GM18951 (cell line): ENCODE measurements around the gene MYL3.

Source experiments
- POLR2A ChIP-seq: IDR thresholded peaks from 4 replicates; pipeline ENCODE4 v1.6.1; 2011; ENCODE audit warnings: mild to moderate bottlenecking; ENCODE audit not compliant: insufficient read length, insufficient read depth; ENCODE audit errors: extremely low read depth
- in situ Hi-C: fragments of 300-500 bp; cut with MboI; formaldehyde crosslinking; loops from one replicate; pipeline ENCODE4 v1.12.0; 2022; ENCODE audit warnings: low sequenced_read_pairs, mixed read lengths, inconsistent platforms; ENCODE audit not compliant: unreplicated experiment

Gene MYL3

DNA sequence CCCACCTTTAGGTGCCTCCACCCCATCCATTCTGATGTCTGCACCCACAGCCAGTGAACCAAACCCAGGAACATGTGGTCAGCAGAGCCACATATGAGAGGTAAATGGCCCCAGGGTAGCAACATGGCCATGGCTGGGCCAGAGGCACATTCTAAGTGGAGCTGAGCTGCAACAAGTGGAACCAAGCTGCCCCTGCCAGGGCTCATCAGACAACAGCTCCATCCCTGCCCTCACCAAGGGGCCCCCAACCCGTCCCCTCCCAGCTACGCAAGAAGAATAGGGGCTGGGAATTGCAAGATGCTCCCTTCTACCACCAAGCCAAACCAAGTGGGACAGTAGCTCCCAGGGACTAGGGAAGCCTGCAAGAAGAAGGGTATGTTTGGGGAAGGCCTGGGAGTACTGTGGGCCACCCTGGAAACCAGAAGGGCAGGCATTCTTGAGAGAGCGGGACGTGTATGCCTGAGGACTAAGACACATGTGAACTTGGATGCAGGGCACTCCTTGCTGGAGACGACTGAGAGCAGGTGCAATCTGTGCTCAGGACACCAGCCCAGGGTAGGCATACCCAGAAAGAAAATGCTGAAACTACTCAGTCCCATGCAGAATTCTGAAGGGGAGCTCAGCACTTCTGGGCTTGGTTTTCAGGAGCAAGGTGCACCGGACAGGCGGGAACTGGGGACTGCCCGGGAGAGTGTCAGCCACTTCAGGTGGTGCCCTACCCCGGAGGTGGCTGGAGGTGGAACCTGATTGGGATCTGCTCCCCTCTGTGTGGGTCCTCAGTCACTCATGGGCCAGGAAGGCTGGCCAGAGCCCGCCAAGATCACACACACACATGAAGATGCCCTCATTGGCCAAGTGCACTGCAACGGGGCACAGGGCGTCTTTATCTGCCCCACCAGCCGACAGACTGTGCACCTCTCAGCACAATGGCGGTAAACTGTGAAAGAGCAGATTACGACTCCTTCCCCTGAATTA is 9.5 kb downstream of the MYL3 start:
- in situ Hi-C loops, result no loop called here
- TF ChIP-seq POLR2A, result no peak

DNA sequence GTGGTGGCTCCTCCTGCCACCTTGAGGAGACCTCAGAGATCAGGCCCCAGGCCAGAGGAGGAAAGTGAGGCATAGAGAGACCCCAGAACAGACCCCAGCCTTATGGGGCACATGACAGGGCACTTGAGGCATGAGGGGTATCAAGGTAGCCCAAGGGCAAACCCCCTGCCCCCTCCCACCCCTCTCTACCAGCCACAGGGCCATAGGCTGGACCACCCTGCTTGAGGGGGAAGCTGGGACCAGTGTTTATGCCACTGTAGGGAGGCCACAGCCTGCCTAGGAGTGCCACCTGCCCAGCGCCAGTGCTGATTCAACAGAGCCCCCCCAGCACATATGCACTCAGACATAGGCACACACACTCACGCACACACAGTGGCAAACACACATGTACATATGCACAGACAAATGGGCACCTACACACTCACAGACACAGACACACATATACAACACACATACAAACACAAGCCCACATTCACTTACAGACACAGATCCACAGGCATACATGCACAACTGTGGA is 10.3 kb downstream of the MYL3 start:
- no peak for TF ChIP-seq POLR2A

DNA sequence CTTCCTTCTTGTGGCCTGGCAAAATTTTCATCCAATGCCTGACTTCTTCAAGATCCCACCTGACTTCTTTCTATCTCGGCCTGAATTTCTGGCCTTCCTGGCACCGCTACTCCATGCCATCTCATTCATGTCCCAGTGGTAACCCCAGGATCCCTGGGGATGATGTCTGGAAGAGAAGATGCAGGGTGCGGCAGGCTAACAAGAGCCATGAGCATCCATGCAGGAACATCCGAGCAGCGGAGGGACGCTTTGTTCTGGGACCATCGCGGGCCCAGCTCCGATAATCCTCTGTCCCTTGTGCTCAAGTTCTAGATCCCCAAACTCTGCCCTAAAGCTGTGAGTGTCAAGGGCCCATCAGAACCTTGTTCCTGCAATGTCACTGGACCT is 10.9 kb downstream of the MYL3 start:
- in situ Hi-C loops, result no loop called here
- TF ChIP-seq POLR2A, result no peak

More for the DNA sequence above, 10.3 kb downstream of the MYL3 start:
- in situ Hi-C loops, result no loop called here

DNA sequence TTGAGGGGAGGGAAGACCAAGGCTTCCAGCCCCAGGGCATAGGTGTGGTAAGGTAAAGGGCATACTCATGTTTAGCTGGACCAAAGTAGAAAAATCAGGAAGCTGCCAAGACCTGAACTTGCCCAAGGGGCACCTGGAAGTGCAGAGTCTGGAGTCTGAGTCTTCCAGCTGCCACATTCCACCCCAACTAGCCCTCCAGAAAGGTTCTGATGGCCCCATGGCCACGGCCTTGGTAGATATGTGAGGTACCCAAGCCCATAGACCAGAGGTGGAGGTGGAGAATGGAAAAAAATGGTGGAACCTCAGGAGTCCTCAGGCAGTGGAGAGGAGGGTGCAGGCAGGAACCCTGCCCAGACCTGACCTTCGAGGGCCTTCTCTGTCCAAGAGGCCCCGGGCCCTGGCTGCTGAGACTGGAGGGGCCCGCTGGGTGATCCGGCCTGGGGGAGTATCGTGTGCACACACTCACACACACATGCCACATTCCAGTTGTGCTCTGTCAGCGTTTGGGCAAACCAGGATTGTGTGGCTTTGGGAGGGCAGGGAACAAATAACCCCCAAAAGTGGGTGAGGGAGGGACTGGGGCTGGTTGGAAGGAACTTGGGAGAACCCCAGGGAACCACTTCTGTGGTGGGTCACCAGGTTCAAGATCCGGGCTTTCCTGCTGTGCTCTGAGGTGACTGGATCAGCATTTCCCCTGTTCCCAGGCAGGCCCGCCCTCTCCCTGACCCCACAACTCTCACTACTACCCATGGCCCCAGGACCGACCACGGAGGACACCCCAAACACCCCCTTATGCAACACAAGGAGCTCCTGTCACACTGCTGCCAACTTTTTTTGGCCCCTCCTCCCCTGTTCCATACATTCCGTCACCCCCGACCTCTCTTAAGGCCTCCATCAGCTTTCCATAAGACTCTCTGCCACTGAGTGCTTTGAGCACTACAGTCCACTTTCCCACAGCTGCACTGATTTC is 11.6 kb downstream of the MYL3 start:
- no peak for TF ChIP-seq POLR2A
- in situ Hi-C loops, result no loop called here

DNA sequence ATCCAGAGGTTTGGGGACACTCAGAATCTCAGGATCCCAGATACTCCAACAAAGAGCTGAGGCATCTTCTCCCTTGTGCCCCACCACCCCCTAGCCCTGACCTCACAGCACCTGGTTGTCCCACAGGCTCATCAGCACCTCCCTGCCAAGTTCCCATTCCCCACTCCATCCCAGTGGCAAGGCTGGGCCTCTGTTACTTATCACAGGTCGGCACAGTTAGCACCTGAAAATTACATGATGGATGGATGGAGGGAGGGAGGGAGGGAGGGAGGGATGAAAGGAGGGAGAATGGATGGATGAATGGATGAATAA is 12.8 kb downstream of the MYL3 start:
- in situ Hi-C loops, result no loop called here

DNA sequence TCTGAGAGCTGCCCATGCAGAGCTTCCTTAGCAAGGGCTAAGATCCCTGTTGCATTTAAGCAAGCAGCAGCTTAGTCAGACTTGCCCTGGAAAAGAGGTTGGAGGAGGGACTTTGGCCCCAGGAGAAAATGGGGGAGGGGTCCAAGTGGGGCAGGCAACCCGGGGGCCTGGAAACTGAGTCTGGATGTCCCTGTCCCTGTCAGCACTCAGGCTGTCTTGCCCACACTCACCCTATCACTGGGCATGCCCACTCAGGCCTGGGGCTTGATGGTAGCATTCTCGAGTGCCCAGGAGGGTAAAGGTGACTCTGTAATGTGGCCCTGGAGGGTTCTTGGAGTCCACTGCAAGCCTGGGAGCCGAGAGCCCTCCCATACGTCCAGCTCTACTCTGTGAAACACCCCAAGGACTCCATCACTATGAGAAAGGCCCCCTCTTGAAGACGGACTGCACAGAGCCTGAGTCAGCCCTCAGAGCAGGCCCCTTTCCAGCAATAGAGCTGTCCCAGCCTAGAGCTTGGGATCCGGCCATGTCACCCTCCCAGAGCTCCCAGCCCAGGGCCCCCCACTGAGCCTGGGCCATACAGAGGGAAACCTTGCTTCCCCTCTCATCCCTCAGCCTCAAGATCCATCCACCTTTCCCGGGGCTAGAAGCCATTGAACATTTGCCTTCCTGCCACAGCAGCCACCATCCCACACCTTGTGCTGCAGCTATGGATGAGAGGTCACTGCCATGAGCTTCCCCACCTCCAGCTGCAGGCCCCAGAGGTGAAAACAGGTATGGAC is 13.4 kb downstream of the MYL3 start:
- TF ChIP-seq POLR2A, result no peak
- in situ Hi-C loops, result no loop called here

More for the DNA sequence above, 12.8 kb downstream of the MYL3 start:
- TF ChIP-seq POLR2A, result no peak

DNA sequence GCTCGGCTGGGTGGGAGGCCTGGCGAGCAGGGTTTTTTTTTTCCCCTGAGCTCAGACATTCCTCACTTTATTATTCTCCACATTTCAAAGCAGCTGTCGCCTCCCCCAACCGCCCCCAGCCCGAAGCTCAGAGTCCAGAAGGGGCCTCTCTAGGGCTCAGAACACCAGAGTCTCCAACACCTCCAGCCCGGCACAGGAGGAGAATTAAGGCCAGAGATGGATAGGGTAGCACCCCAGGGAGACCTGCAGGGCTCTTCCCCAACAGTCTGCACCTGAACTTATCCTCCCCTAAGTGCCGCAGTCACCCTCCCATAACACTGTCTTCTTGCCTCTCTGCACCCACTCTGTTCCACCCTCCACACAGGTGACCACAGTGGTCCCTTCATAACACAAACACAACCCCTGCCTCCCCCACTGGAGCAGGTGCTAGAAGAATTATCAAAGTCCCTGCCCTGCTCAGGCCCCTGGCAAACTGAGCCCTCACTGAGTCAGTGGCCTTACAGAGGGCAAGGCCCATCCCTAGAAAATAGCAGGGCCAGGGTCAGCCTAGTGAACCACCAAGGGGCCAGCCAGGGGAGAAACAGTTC is 14.1 kb downstream of the MYL3 start:
- no peak for TF ChIP-seq POLR2A
- in situ Hi-C loops, result no loop called here

DNA sequence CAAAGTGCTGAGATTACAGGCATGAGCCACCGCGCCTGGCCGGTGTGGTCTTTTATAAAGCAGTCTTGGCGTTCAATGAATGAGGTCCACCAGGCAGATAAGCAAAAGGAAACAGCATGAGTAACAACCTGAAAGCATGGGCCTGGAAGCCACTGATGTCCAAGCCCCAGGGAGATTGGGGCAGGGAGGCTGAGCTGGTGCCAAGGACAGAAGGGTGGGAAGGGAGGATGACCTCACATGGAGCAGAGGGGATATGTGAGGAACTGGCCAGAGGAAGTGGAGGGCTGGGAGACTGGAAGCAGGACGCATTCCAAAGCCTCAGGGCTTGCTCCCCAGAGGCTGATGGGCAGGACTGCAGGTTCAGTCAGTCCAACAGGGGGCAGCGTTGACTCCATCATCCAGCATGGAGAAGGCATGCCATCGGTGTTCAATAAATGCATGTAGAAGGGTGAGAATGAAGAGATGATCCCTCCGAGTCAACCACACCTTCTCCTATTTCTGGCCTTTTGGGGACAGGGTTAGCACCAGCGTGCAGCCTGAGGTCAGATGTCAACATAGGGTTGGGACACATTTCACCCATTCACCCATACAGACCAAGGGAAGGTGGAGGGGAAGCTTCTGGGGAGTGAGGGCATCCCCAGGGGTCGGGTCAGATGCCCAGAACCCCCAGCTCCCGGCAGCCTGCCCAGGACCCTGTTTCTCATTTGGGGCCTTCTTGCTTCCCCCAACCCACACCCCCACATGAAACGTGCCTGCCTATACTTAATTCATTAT is 14.8 kb downstream of the MYL3 start:
- in situ Hi-C loops, result no loop called here
- no peak for TF ChIP-seq POLR2A

DNA sequence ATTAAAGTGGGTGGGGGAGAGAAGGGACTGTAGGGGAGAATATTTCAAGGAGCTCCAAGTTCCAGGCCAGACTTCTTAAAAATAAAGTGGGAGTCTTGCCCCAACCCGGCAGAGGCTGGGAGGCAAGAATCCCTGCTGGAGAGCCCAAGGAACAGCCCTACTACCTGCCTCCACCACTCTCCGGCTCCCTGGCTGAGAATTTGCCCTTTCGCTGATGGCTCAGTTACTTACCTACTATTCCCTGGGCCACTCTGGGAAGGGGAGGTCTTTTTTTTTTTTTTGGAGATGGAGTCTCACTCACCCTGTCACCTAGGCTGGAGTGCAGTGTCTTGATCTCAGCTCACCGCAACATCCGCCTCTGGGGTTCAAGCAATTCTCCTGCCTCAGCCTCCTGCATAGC is 15.5 kb downstream of the MYL3 start:
- TF ChIP-seq POLR2A, result no peak
- in situ Hi-C loops, result no loop called here

DNA sequence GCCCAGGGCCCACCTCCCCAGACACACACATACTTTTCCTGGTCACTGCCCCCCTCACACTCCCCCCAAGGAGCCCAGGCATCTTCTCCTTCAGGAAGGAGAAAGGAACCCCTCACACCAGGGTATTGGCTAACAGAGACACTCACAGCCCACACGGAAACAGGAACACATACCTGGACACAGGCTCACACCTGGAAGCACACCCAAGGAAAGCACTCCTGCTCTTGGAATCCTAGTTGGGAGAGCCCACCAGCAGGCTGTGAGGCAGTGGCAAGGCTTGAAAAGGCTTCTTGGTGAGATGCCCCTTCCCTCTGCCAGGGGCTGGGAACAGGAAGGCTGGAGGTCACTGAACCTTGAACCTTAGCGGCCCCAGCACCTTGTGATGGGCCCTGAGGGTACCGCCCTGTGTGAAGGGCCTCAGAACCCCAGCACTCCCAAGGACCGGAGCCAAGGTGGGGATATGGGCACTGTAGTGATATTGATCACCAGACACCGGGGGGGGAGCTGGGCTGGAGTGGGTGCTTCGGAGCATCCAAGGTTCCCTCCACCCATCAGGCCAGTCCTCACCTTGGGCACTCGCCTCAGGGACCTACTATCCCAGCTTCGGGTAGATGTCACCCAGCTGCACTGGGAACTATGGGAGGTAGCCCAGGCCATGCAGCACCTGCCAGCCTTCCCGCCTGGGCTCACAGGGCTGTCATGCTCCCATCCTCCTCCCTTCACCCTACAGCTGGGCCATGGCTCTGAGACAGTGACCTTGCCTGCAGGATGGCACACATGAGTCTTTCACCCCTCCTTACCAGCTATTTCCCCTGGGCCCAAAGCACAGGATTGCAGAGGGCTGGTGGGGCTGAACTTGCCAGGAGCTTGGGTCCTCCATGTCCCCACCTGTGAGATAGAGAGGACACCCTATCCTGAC is 16.4 kb downstream of the MYL3 start:
- TF ChIP-seq POLR2A, result no peak
- in situ Hi-C loops, result no loop called here

DNA sequence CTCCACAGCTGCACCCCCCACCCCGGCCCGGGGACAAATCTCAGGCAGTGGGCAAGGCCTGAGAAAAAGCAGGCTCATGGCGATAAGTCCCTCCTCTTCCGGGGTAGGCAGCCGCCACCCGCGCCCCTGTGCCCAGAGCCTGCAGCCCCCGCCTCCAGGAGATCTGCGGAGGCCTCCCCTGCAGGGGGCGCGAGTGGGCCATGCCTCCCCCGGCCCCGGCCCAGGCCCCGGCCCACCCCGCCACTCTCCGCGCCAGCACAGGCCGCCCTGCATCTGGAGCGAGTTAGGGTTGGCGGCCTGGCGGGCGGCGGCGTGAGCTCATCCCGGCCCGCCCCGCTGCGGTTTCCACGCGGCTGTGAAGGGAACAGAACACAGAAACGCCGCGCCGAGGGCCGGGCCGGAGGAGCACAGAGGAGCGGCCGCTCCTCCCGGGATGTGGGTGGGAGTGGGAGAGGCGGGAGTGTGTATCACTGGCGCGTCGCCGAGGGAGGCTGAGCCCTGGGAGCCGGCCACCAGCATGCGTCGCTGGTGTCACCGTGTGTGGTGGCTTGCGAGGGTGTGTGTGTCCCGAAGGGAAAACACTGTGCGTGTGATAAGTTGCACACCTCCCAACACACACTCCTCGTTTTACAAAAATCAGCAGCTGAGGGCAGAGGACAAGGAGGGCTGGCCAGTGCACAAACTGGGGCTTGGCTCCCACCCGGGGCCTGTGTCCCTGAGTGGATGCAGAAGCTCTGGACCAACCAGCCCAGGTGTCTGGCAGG is 17.2 kb downstream of the MYL3 start:
- in situ Hi-C loops, result no loop called here

More for the DNA sequence above, 17.2 kb downstream of the MYL3 start:
- peak; percentile 56 for TF ChIP-seq POLR2A
